BJ (cell line): Measurements from ENCODE around the gene EIF2A. TPM values are rescaled to one million over a fixed set of nuclear protein-coding genes. Genes with fewer than 3 reads are reported as not detected.

ENCODE experiments used
- CTCF ChIA-PET: fragments of 350-600 bp; formaldehyde crosslinking; extraction: SDS; loops from one replicate; lab custom pipeline; 2021; ENCODE audit warnings: antibody characterized with exemption, inconsistent platforms; lab: Yijun Ruan, JAX
- POLR2A ChIA-PET: fragments of 300-600 bp; sonication (Branson Sonifier 250); formaldehyde crosslinking; extraction: SDS; loops from one replicate; lab custom pipeline; 2021; ENCODE audit warnings: antibody characterized with exemption; lab: Charles Lee
- DNase-seq: peaks from one replicate; pipeline ENCODE4 v3.0.0-alpha.2; 2011; ENCODE audit warnings: low read depth
- H3K27me3 ChIP-seq: 2 replicates; pipeline ENCODE4 v1.6.0; 2011; ENCODE audit warnings: low read length; ENCODE audit not compliant: control insufficient read depth, insufficient read depth
- H3K36me3 ChIP-seq: 2 replicates; pipeline ENCODE4 v1.5.1; 2011; ENCODE audit warnings: low read length; ENCODE audit not compliant: control insufficient read depth, insufficient read depth
- H3K4me3 ChIP-seq: 2 replicates; pipeline ENCODE4 v1.5.1; 2011; ENCODE audit warnings: low read depth, mild to moderate bottlenecking, control low read depth, low read length
- polyA plus RNA-seq: library from polyadenylated mRNA; depleted of rRNA; stranded (reverse); fragments of >200 nt; gene quantifications from 2 replicates; pipeline ENCODE4 v1.2.3, GENCODE V29; 2011
- TF ChIP-seq, protein P1 (sequence below): IDR thresholded peaks from 2 replicates; pipeline ENCODE4 v1.5.1; 2011; ENCODE audit warnings: low read depth, mild to moderate bottlenecking, control low read depth, inconsistent platforms, low read length, moderate library complexity; ENCODE audit not compliant: insufficient read depth

Gene EIF2A
- polyA plus RNA-seq, 1 experiment: 53.1 TPM

DNA sequence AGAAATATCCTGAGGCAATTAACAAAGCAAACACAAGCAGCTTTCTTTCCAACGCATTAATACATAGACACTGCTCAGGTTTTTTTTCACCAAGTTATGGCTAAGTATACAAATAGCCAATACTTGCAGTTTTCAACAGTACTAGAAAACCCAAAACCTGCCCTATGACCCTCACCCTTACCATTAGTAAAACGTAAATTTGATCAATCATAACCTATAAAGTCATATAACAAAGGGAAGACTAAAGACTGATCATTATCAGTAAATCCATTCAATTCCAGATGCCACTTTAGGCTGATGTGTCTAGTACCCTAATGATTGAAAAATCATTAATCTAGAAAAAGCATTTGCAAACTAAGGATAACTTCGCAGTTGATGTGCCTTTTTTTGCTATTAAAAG, 3.5 kb upstream of the EIF2A start:
- Histone ChIP-seq H3K4me3 (no peak overlapping the region), H3K36me3 (peaks cover 3% of the 10 kb centered on the region), H3K27me3 (no peaks in the 10 kb centered on the region)
- no peak for DNase-seq
- CTCF ChIA-PET: no interaction called here
- TF ChIP-seq, protein P1, sequence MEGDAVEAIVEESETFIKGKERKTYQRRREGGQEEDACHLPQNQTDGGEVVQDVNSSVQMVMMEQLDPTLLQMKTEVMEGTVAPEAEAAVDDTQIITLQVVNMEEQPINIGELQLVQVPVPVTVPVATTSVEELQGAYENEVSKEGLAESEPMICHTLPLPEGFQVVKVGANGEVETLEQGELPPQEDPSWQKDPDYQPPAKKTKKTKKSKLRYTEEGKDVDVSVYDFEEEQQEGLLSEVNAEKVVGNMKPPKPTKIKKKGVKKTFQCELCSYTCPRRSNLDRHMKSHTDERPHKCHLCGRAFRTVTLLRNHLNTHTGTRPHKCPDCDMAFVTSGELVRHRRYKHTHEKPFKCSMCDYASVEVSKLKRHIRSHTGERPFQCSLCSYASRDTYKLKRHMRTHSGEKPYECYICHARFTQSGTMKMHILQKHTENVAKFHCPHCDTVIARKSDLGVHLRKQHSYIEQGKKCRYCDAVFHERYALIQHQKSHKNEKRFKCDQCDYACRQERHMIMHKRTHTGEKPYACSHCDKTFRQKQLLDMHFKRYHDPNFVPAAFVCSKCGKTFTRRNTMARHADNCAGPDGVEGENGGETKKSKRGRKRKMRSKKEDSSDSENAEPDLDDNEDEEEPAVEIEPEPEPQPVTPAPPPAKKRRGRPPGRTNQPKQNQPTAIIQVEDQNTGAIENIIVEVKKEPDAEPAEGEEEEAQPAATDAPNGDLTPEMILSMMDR: no peak
- POLR2A ChIA-PET: no interaction called here

- DNase-seq: no peak
- TF ChIP-seq, protein P1: no peak
- ChIA-PET CTCF (no interaction called here), POLR2A (no interaction called here)
- Histone ChIP-seq H3K4me3 (no peak overlapping the region), H3K36me3 (peaks cover 3% of the 10 kb centered on the region), H3K27me3 (no peaks in the 10 kb centered on the region)
Observed at GRCh38 chr3:150543531-150543930, 3.1 kb upstream of the EIF2A start.

DNA sequence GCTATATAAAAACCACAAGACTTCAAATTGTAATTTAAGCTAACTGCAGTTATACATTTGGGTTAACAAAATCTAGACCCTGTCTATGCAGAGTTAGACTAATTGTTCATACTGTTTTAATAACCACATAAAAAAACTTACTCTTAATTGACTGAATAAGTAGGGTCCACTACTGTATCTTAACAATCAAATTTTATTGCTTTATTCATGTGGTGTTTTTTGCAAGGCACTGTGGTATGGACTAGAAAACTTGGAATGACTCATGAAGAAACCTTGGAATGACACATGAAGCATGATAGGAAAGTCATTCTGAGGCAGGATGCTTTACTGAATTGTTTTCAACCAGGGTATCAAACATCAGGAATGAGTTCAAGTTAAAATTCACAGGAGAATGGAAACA, 2.5 kb upstream of the EIF2A start:
- no peaks in the 10 kb centered on the region for H3K27me3 ChIP-seq
- H3K36me3 ChIP-seq: peaks cover 3% of the 10 kb centered on the region
- ChIA-PET POLR2A (no interaction called here), CTCF (interaction anchor here (1.0 kb wide), 1 partner anchor 47 kb away, joined by 4 read pairs; no protein-coding TSS in a partner anchor)
- H3K4me3 ChIP-seq: peak overlapping the region; percentile 86; the same call in 1 of the 2 replicates
- peak; percentile 49 for DNase-seq
- TF ChIP-seq, protein P1: no peak

- POLR2A ChIA-PET: no interaction called here
- CTCF ChIA-PET: interaction anchor here (0.6 to 1.0 kb wide), 4 partner anchors 48 to 665 kb away, joined by 3 to 4 read pairs (median 3); no protein-coding TSS in a partner anchor
- peaks cover 3% of the 10 kb centered on the region for H3K36me3 ChIP-seq
- peak overlapping the region; percentile 86 for H3K4me3 ChIP-seq
- H3K27me3 ChIP-seq: no peaks in the 10 kb centered on the region
- DNase-seq: no peak
- TF ChIP-seq, protein P1: no peak
Observed at GRCh38 chr3:150544726-150545125, 1.9 kb upstream of the EIF2A start.

GRCh38 chr3:150545419-150546225, 965 bp upstream of the EIF2A start:
- DNase-seq: no peak
- ChIA-PET POLR2A (interaction anchor here (0.6 kb wide), 2 partner anchors 91 to 812 kb away, joined by 3 read pairs; no protein-coding TSS in a partner anchor), CTCF (interaction anchor here (0.6 to 1.5 kb wide), 4 partner anchors 18 to 665 kb away, joined by 3 to 4 read pairs (median 3); no protein-coding TSS in a partner anchor)
- H3K4me3 ChIP-seq: peak overlapping the region; percentile 86
- peaks cover 3% of the 10 kb centered on the region for H3K36me3 ChIP-seq
- H3K27me3 ChIP-seq: no peaks in the 10 kb centered on the region
- TF ChIP-seq, protein P1: 0 out of 2 replicates have a peak, but pooled peaks have one; percentile 2
